IPS DF 4.7 (cell line): ENCODE data around the gene MECR.

Source experiments
- DNase-seq: peaks from one replicate; pipeline ENCODE4 v3.0.0-alpha.2; 2013; ENCODE audit warnings: low spot score; ENCODE audit errors: extremely low read depth

Gene MECR

DNA sequence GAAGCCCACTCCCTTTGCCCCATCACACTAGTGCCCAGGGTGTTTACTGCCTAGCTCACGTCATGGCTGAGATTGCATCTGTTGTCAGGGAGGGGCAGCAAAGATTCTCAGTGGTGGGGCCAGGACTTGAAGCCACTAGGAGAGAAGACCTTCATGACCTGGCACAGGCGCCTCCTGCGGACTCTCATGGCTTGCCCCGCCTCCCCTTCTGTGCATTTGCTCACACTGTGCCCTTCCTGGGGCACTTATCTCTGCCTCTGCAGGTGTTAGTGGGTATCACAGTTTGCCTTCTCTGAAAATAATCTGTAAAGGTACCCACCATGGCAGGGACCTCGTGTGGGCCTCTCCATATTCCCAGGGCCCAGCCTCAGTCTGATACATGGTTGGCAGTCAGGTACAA is 25.7 kb upstream of the MECR start:
- no peak for DNase-seq

DNA sequence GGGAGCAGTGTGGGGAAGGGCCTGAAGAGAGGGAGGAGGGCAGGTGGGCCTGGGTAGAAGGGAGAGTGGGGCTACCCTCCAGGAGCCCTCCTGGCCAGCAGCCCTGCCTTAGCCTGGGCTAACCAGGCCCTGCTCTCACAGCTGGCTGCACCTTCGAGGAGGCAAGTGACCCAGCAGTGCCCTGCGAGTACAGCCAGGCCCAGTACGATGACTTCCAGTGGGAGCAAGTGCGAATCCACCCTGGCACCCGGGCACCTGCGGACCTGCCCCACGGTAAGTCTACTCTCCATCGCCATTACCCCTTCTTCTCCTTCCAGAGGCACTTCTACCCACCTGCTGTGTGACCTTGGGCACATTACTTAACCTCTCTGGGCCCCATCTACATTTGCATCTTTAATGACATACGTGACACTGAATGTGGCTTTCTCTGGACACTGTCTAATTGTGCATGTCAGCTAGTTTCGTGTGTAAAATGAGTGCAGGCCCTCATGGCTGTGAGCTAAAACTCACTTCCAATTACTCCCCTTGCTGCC is 24.5 kb upstream of the MECR start:
- DNase-seq = no peak

DNA sequence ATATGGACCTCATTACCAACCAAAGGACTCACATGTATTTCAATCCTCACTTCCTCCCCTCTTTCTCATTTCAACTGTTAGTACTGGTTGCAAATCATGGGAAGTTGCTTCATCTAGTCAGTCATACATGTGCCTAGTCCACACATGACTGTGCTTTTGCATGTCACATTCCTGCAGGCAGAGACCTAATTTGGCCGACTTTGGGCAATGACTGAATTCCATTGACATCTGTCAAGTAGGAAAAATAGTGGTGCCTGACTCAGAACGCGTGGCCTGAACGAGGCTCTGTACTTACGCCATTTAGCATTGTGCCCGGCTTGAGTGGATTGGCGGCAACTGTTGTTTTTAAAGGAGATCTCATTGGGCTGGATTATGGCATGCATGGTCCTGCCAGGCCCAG is 23.6 kb upstream of the MECR start:
- DNase-seq = no peak

DNA sequence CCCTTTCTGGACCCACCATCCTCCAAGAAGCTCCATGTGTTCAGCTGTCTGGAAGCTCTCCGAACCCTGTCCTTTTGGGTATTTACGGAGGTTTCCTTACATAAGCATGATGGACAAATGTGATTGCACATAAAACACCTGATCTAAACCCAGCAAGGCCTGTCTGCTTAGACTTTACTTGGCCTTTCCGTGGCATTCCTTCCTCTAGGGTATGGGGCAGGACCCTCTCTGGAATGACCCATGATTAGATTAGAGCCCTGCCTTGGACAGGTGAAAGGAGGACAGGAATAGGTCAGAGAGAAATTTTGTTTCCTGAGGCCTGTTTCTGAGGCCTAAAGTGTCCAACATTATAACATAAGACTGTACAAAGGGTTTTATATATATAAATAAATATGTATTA is 22.4 kb upstream of the MECR start:
- no peak for DNase-seq

DNA sequence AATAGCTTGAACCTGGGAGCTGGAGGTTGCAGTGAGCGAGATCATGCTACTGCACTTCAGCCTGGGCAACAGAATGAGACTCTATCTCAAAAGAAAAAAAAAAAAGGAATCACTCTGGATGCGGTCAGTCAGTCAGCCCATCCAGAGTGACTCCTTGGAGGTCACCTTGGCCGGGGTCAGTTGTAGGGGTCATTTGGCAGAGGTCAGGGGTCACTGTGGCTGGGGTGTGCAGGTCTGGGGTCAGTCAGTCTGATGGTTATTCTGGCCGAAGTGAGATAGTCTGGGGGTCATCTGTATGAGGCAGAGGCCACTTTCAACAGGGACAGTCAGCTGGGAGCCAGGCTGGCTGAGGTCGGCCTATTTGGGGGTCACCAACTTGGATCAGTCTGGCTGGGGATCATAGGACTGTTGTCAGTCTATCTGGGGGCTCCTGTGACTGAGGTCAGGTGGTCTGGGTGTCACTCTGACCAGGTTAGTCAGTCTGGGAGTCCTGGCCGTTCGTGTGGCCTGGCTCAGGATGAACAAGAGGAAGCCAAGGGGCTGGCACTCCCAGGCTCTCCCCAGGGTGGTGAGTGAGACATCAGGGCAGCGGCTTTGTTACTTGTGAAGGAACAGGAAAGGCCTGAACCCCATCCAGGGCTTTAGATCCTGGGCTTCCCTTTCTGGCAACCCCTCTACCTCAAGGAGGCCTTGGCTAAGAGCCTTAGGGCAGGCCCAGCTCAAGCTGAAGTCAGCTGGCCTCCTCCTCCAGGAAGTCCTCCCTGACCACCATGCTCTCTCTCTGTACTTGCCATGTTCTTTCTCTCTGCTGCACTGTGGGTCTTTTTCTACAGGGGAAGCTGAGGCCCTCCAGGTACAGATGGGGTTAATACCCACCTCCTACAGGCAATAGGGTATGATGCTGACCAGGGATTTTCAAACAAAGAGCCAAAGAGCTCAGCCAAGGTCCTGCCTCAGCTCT is 20.7 kb upstream of the MECR start:
- no peak for DNase-seq

DNA sequence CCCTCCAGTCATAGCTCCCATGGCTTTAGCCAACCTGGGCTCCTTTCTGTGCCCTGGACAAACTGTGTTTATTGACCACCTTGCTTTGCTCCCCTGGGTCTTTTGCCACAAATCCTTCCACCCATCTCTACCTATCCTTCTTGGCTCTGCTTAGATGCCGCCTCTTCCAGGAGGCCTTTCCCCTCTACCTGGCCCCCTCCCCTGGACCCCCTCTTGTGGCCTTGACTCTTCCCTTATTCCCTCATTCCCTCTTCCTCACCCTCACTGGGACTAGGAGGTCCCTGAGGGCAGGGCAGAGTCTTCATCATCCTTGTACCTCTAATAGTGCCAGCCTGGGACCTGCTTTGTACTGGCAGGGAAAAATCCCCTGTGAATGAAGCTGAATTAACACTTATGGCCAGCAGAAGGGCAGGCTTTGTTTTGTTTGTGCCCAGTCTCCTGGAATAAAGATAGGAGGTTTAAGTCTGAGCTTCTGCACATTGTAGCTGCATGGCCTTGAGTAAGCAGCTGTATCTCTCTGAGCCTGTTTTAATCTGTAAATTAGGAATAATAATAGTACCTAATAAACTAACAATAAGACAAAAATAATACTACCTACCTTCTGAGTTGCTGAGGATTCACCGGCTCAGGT is 19.3 kb upstream of the MECR start:
- no peak for DNase-seq

DNA sequence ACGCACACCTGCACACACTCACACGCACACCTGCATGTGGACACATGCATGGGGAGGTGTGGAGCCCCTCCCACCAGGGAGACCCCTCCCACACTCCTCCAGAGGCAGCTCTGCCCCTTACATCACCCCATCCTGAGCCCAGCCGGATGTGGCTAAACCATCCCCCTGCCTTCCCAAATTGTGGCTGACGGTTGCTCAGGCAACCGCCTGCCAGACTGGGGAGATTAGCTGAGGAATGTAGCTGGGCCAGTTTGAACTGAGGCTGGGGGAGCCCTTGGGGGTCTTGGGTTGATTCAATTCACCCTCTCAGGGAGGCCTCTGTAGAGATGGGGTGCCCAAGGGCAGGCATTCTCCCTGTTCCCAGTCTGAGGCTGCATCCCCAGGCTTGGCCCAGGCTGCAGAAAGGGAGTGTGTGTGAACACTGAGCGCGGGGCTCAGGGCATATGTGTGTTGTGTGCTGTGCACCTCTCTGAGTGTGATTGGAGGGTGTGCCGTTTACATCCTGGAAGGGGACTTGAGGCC is 18.5 kb upstream of the MECR start:
- DNase-seq = peak; percentile 81

DNA sequence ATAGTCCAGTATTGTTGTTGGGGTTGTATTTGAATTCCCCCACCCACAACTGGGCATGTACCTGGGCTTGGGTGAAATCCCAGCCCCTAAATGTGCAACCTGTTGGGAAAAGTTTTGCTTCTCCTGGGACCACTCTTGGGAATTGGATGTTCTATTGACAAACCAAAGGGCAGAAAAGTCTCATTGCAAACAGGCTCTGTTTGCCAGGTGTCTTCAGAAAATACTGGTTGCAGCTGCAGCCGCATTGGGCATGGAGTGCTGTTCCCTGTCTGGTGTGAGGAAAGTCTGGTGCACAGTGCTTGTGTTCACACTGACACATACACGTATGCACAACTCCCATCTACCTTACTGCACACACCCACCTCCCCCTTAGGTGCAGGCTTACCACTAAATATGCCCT is 17.7 kb upstream of the MECR start:
- DNase-seq = no peak

DNA sequence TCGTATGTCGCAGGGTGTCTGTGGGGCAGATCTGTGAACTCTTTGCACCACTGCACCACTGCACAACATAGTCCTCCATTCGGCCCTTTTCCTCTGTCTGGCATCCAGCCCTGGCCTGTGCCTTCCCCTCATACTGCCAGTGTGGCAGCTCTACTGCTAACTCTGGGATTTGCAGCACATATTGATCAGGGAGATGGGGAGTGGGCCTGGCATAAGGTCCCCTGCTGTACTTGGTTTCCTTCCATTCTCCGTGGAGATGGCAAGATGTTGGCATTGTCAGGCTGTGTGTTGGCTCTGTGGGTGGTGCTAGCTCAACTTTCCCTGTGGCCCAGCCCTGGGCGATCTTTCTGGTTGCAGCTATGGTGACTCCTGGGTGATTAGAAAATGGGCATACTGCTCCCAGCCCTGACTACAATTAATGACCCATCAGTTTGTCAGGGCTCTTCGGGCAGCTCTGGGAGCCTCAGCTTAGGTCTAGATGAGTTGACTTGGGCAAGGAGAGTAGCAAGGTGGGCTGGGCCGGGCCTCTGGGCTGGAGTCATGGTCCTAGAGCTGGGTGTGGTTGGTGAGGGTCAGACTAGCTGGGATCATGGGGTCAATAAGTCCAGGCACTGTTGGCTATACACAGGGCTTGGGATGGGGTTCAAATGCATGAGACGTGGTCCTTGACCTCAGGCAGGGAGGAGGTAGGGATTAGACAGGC is 17.0 kb upstream of the MECR start:
- DNase-seq = no peak

DNA sequence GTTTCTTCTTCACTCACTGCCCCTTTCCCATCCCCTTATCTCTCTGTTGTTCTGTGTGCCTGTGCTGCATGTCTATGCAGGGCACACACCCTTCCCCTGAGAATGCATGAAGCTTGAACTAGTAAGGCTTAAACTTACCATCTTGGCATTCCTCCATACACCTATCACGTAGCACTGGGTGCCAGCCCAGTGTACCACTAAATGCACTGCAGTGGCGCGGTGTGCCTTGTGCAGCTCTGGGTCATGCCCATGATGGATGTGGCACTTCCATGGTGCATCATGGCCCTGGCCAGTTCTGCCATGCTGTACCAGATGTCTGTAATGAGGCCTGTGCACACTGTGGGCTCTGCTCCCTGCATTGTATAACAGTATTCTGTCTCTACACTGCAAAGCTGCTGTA is 16.3 kb upstream of the MECR start:
- no peak for DNase-seq

DNA sequence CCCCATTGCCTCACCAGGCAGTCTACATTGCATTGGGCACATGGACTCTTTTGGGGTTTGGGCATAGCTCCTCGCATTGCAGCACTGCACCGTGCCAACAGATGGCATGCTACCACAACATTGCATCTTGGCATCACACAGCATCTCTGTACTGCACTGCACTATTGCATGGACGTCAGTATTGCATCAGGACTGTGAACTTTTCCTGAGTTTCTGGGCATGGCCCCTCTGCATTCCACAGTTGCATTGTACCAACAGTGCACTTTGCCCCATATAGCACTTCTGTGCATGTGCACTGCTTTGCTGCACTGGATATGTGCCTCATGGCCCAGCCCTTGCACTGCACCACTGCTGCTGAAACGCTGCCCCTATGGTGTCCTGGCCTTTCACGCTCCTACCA is 15.1 kb upstream of the MECR start:
- DNase-seq = no peak

DNA sequence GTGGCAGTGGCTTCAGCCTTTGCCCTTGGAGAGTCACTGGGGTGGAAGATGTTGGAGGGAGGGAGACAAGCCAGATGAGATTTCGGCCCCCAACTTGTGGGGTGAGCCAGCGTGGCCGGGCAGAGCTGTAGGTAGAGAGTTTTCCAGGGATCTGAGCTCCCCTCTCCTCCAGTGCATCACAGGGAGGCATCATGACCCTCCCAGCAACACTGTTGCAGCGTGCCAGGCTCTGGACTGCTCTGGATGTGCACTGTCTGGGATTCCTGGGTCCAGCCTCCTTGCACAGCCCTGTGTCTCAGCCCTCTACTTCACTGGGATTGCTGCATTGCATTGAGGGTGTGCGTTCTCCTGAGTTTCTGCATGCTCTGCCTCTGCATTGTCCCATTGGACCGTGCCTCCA is 14.5 kb upstream of the MECR start:
- no peak for DNase-seq

DNA sequence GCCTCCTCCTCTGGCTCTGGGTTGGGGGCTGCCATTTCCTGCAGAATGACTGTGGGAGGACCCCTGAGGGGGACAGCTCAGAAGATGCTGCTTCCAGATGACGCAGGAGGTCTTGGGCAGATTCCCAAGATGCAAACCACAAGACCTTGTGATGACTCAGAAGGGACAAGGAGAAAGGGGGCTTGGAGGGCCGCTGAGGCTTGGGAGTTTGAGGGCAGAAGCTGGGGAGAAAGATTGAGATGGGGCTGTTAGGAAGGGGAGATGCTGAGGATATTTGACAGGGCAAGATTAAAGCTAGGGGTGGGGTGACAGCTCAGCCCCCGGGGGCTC is 13.1 kb upstream of the MECR start:
- no peak for DNase-seq

DNA sequence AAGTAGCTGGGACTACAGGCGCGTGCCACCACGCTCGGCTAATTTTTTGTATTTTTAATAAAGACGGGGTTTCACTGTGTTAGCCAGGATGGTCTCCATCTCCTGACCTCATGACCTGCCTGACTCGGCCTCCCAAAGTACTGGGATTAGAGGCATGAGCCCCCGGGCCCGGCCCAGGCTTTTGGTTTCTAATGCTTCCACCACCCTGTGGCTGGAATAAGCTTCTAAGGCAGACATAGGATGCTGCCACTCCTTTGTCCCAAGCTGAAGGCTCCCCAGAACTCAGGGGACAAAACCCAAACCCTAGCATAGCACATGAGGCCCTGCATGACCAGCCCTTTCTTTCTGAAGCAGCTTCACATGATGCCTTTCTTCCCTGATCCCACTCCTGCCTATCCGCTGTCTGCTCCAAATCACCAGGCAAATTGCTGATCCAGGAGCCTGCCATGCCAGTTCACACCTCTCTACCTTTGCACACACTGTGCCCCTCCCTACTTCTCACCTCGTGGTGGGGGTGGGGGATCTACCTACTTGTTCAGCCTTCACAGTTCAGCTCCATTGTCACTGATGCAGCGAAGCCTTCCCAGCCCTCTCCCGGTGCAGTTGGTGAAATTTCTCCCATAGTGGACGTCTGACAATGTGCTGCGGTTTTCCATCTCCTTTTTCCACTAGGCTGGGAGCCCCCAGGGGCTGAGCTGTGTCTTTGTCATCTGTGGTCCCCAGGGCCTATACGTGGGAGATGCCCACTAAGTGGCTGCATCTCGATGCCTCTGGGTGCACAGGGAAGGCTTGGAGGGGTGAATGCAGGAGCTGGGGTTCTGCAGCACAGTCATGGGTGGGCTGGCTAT is 12.5 kb upstream of the MECR start:
- no peak for DNase-seq

DNA sequence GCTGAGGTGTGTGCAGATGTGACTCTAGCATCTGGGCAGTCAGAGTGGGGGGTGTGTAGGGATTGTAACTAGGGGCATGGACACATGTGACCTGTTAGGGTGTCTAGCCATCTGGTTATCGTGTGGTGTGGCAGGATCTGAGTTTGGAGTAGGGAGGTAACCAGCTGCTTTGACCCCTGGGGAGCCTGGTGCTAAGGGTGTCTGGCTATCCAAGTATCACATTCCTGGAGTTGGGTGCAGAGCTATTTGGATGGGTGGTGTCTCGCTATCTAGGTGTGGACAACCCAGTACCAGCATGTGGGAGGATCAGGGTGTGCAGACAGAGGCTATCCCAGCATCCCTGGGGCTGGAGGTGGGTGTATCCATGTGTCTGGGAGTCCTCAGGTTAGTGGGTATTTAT is 10.3 kb upstream of the MECR start:
- no peak for DNase-seq

DNA sequence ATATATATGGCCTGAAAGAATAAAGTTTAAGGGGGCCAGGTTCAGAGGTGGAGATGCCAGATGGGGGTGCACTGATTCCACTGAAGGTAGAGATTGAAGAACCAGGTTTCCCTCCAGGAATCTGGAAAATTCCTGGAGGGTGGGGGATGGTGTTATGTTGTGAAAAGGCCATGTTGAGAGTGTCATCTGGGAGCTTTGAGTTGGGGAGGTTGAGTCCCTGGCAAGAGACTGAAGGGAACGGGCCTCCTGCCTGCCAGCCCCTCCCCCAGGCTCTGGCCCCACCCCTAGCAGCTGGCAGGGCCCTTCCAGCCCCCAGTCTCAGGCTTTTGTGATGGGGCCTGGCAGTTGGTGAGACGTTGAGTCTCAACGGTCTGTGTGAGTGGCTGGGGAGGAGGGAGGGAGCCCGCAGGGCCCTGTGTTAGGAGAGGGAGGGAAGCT is 9.7 kb upstream of the MECR start:
- DNase-seq = no peak

DNA sequence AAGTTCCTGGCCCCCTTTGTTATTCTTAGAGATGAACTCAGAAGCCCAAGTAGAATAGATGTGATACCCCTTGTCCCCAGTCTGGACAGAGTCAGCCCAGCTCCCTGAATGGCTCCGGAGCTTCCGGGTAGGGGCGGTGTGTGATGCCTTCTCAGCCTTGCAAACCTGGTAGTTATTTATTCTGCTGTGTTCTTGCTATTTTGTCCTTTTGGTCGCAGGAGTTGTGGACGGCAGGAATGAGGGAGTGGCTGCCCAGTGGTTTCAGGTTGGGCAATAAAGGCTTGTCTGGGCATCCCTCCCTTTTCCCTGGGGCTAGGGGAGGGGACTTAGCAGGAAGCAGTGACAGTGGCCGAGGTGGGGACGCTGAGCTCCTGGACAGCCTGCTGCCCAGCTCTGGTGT is 8.4 kb upstream of the MECR start:
- DNase-seq = no peak

DNA sequence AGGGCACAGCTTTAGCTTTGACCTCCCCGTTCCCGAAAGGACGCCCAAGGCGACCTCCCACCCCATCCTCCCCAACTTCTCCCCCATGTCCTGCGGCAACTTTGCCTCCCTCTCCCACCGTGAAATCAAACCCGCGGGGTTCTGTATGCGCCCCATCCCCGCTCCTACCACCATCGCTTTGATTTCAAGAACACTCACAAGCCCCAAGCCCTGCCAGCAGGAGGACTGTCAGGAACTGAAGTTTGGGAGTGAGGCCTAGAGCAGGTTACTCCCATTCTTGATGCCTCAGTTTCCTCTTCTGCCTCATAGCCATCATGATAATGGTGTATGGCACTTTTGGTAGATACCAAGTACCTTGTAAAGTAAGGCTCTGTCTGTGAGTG is 7.9 kb upstream of the MECR start:
- DNase-seq = no peak

DNA sequence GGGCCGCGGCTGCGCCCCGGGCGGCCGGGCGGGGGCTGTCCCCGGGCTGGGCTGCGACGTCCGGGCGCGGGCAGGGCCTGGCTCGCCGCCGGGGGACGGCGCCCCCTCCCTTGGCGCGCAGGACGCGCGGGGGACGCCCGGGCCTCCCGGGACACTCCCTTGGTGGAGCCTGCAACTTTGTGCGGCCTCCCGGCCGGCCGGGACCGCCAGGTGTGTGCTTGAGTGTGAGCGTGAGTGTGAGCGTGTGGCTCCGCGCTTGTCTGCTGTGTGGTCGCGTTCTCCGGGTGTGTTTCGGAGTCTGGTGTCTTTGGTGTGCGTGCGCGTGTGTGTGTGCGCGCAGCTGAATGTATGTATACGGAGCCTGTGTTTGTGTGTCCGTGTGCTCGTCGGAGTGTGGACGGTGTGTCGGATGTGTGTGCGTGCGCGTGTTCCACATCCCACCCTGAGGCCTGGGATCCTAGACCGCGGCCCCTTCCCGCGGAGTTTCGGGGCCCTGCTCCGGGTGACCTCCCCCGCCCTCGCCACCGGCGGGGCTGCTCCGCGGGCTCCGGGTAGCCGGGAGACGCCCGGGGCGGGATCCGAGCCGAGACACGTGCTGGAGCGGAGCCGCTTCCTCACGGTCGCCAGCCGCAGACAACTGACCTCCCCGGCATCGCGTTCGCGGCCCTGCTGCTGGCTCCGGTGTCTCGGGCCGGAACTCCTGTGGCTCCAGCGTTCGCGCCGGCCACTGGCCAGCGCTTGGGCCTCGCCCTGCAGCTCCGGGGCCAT is 7.3 kb upstream of the MECR start:
- no peak for DNase-seq

DNA sequence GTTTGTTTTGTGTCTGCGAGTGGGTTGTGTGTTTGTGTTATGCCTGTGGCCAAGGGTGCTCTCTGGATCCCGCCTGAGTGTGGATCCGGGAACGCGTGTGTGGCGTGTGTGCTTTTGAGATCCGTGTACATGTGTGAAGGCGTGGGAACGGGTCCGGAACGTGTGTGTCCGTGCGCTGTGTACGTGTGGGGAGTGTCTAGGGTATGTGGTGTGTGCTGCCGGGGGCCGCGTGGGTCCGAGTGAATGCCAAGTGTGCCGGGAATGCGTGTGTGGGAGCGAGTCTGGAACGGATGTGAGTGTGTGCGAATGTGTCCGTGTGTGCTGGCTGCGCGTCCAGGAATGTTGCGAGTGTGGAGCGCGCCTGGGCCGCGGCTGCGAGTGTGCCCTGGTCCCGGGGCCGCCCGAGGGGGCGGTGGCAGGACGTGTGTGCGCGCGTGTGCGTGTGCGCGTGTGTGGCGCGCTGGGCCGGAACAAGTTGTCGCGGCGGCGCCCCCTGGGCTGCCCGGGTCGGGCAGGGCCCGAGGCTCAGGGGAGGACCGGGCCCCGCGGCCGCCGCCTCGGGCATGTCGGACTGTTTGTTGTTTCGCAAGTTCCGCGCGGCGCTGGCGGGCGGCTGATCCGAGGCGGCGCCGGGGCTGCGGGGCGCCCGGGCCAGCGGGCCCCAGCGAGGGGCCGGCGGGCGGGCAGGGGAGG is 6.5 kb upstream of the MECR start:
- no peak for DNase-seq
